Superior temporal gyrus (tissue), 1 donor: ENCODE results near the gene ANKRD33.

Experiments used
- DNase-seq: peaks from one replicate; pipeline ENCODE4 v3.0.0-alpha.2; 2016; ENCODE audit errors: extremely low spot score

The ANKRD33 gene

GRCh38 chr12:51887476-51888315 lies at the start of gene ANKRD33:
Gene ANKRD33, plus strand, starts transcription at chr12:51888103. Its CDS starts 84 bp downstream, at chr12:51888187.
- no peak for DNase-seq

- no peak for DNase-seq
These were observed 49.1 kb upstream of the ANKRD33 start for GRCh38 chr12:51838762-51839161.

- no peak for DNase-seq
These were observed 48.5 kb upstream of the ANKRD33 start for GRCh38 chr12:51839310-51839947.

GRCh38 chr12:51840966-51841365 lies 46.9 kb upstream of the ANKRD33 start:
- no peak for DNase-seq

GRCh38 chr12:51841727-51842126 lies 46.2 kb upstream of the ANKRD33 start:
- no peak for DNase-seq

- DNase-seq: no peak
These were observed 43.0 kb upstream of the ANKRD33 start for GRCh38 chr12:51844854-51845253.

GRCh38 chr12:51845482-51845881 lies 42.4 kb upstream of the ANKRD33 start:
- no peak for DNase-seq

GRCh38 chr12:51846271-51846691 lies 41.6 kb upstream of the ANKRD33 start:
- no peak for DNase-seq

- DNase-seq: no peak
These were observed 40.8 kb upstream of the ANKRD33 start for GRCh38 chr12:51846911-51847642.

- no peak for DNase-seq
These were observed 40.1 kb upstream of the ANKRD33 start for GRCh38 chr12:51847643-51848325.

GRCh38 chr12:51848326-51848727 lies 39.6 kb upstream of the ANKRD33 start, which contains the start of gene FIGNL2:
Gene FIGNL2, minus strand, starts transcription at chr12:51848718. Its CDS starts 26,305 bp downstream, at chr12:51822413.
- no peak for DNase-seq

GRCh38 chr12:51848841-51849735 lies 38.8 kb upstream of the ANKRD33 start:
- DNase-seq: no peak

- DNase-seq: no peak
These were observed 37.6 kb upstream of the ANKRD33 start for GRCh38 chr12:51850081-51850964.

GRCh38 chr12:51850965-51851299 lies 37.0 kb upstream of the ANKRD33 start:
- DNase-seq: no peak

- DNase-seq: no peak
These were observed 36.3 kb upstream of the ANKRD33 start for GRCh38 chr12:51851413-51852124.

GRCh38 chr12:51852404-51853137 lies 35.3 kb upstream of the ANKRD33 start:
- DNase-seq: no peak

GRCh38 chr12:51855586-51856428 lies 32.1 kb upstream of the ANKRD33 start:
- DNase-seq: no peak

GRCh38 chr12:51860986-51861385 lies 26.9 kb upstream of the ANKRD33 start:
- DNase-seq: no peak
